GM21529 (cell line): ENCODE measurements around the gene SETD7.
"Not testable (repeated sequence)": the region's sequence is repeated elsewhere in the genome, so short reads cannot be mapped to it uniquely, and the experiment has no call there.

Experiments
- ATAC-seq: cut with Tn5 transposase; IDR thresholded peaks from one replicate; pipeline ENCODE4 v1.9.1; 2021; ENCODE audit not compliant: unreplicated experiment

The SETD7 gene

DNA sequence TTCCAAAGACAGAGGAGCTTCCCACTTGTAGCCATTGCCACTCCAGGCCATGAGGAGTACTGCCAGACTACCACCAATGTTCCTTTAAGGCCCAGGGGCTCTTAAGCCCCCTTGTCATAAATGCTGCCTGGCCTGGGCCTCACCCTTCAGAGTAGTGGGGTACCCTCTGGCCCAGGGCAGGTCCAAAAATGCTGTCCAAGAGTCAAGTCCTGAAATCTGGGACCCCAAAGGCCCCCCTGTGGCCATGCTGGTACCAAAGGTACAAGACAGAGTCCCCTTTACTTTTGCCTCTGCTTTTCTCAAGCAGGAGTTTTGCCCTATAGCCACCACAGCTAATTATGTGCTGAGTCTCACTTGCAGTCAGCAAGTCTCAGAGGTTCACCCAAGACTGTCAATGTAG, 85.7 kb downstream of the SETD7 start:
- ATAC-seq: no peak

DNA sequence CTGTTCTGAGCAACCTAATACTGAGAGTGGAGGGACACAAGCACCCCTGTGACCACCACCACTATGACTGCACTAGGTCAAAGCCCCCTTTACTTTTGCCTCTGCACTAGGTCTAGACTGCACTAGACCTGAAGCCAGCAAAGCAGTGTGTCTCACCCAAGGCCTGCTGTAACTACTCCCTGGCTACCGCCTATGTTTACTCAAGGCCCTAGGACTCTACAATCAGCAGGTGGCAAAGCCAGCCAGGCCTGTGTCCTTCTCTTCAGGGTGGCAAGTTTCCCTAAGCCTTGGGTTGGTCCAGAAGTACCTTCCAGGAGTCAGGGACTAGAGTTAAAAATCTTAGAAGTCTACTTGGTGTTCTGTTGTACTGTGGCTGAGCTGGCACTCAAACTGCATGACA, 86.2 kb downstream of the SETD7 start:
- ATAC-seq: no peak

DNA sequence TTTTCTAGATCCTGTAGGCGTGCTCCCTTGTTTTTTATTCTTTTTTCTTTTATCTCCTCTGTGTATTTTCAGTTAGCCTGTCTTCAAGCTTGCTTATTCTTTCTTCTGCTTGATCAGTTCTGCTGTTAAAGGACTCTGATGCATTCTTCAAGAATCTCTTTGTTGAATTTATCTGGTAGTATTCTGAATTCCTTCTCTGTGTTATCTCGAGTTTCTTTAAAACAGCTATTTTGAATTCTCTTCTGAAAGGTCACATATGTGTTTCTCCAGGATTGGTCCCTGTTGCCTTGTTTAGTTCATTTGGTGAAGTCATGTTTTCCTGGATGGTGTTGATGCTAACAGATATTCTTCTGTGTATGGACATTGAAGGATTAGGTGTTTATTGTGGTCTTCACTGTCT, 86.8 kb downstream of the SETD7 start:
- ATAC-seq: no peak

DNA sequence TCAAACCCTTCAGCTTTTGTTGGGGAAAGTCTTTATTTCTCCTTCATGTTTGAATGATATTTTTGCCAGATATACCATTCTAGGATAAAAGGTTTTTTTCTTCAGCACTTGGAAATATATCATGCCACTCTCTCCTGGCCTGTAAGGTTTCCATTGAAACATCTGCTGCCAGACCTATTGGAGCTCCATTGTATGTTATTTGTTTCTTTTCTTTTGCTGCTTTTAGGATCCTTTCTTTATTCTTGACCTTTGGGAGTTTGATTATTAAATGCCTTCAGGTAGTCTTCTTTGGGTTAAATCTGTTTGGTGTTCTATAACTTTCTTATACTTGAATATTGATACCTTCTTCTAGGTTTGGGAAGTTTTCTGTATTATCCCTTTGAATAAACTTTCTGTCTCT, 87.3 kb downstream of the SETD7 start:
- not testable (repeated sequence) for ATAC-seq

DNA sequence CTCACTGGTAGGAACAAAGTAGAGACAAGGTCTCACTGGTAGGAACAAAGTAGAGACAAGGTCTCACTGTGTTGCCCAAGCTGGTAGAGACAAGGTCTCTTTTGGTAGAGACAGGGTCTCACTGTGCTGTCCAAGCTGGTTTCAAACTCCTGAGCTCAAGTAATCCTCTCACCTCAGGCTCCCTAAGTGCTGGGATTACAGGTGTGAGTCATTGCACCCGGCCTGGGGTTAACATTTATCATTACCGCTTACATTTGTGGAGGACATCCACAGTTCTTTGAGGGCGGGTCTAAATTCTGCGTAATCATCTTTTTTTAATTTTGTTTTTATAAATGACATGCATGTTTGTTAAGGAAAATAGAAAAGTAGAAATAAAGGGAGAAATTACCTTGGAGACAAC, 90.1 kb downstream of the SETD7 start:
- no peak for ATAC-seq

DNA sequence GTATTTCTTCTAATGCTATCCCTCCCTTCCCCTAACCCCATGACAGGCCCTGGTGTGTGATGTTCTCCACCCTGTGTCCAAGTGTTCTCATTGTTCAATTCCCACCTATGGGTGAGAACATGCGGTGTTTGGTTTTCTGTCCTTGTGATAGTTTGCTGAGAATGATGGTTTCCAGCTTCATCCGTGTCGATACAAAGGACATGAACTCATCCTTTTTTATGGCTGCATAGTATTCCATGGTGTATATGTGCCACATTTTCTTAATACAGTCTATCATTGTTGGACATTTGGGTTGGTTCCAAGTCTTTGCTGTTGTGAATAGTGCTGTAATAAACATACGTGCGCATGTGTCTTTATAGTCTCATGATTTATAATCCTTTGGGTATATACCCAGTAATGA, 91.5 kb downstream of the SETD7 start:
- not testable (repeated sequence) for ATAC-seq

DNA sequence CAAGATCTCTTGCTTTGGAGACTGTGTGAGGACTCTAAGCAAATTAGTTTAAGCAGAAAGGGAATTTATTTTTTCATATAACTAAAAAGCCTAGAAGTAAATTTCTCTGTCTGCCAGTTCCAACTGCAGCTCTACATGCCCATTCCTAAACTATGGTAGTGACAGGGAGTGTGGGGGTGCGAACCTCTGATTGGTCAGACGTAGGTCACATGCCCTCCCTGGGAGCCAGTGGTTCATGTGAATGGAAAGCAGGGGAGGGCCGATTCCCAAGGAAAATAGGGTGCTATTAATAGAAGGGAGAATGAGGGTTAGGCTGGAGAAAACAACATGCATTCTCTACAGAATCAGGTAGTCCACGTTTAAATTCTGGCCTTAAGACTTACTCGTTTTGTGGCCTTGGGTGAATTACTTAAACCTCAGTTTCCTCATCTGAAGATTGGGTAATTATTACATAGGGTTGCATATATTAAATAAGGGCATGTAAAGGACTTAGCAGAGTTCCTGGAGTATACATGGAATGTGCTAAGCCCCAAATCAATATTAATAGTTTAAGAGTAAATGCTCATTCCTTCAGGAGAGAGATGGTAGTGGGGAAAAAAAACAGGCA, 94.9 kb downstream of the SETD7 start:
- ATAC-seq: no peak

DNA sequence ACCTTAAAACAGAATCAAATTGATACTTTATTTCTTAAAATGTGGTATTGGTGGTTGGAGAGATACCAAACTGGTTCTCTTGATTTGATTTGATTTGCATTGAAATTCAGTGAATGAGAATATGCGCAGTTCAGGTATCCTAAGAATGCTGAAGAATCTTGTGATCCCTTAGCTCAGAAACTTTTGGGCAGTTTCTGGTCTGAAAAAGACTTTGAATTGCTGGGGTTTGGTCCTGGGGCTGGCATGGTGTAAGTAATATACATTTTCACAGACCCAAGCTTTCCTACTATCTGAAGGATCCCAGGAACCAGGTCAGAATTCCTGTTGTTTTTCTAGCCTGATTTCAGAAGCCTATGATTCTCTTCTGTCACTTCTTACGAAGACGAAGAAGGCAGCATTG, 95.5 kb downstream of the SETD7 start:
- no peak for ATAC-seq

DNA sequence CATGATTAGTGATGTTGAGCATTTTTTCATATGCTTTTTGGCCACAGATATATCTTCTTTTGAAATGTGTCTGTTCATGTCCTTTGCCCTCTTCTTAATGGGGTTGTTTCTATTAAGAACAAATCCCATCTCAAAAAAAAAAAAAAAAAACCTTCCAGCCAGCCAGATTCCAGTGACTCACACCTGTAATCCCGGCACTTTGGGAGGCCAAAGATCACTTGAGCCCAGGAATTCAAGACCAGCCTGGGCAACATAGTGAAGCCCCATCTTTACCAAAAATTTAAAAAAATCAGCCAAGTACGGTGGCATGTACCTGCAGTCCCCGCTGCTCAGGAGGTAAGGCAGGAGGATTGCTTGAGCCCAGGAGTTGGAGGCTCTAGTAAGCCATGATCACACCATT, 97.0 kb downstream of the SETD7 start:
- no peak for ATAC-seq

DNA sequence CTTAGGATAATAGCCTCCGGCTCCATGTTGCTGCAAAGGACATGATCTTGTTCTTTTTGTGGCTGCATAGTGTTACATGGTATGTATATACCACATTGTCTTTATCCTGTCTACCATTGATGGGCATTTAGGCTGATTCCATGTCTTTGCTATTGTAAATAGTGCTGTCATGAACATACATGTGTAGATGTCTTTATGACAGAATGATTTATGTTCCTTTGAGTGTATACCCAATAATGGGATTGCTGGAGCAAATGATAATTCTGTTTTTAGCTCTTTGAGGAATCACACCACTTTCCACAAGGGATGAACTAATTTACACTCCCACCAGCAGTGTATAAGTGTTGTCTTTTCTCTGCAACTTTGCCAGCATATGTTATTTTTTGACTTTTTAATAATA, 97.5 kb downstream of the SETD7 start:
- ATAC-seq: no peak

DNA sequence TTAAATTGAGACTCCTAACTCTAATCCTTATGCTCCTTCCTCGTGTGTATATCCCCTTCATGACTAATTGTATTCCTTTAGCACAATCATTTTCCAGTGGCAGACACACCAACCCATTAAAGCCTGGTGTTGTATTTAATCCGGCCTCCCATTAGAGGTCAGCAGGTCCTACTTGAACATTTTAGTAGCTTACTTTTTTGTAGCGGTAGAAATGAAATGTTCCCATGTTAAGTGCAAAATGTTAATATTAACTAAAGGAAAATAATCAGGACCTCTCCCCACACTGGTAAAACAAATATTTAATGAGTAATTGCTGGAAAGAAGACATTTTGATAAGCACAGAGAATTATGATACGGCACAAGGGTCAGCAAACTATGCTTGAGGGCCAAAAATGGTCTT, 98.7 kb downstream of the SETD7 start:
- ATAC-seq: no peak

DNA sequence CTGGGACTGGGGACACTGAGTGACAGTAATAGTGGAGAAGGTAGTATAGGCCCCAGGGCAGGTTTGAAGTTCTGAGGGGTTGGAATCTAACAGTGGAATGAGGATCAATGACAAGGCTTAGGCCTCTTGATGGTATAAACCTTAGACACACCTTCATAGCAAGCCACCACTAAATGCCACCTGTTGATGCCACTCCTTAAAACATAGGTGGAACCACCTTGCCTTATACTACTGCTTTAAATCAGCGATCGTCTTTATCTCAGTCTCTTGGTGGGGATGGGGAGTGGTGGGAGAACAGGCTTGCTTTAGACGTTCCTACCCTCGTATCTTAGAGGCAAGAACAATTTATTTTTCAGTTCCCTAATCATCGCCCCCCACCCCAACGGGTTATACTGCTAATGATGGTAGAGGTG, 100.9 kb downstream of the SETD7 start:
- no peak for ATAC-seq

DNA sequence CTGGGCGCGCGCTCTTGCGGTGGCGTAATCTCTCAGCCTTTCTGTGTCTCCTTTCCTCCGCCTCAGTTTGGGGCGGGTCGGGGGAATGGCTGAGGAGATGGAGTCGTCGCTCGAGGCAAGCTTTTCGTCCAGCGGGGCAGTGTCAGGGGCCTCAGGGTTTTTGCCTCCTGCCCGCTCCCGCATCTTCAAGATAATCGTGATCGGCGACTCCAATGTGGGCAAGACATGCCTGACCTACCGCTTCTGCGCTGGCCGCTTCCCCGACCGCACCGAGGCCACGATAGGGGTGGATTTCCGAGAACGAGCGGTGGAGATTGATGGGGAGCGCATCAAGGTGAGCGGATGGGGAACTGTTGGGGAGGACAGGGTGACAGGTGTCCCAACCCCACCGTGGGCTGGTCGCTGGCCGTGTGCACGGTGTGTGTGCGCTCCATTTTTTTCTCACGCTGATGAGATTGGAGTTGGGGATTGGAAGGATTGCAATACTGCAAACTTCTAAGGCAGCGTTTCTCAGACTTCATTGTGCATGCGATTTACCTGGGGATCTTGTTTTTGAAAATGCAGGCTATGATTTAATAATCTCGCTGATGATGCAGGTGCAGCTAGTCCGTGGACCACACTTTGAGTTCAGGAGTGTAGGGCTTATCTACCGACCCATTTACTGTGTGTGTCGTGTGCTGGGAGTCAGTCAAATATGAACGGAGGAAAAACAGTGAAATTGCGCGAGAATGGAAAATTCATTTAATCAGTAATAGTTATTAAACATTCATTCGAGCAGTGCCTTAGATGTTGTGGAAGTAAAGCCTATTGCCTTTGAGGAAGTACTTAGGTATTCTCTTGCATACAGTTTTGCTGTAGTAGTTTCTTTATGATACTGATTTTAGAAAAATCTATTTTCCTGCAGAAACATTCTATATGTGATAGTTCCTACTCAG, 101.6 kb downstream of the SETD7 start, which contains the start of gene RAB33B:
RAB33B (plus strand) TSS at position 11 of the 935 bp plus-strand sequence; CDS start at position 86, 75 bp downstream.
- ATAC-seq: peak; percentile 9

DNA sequence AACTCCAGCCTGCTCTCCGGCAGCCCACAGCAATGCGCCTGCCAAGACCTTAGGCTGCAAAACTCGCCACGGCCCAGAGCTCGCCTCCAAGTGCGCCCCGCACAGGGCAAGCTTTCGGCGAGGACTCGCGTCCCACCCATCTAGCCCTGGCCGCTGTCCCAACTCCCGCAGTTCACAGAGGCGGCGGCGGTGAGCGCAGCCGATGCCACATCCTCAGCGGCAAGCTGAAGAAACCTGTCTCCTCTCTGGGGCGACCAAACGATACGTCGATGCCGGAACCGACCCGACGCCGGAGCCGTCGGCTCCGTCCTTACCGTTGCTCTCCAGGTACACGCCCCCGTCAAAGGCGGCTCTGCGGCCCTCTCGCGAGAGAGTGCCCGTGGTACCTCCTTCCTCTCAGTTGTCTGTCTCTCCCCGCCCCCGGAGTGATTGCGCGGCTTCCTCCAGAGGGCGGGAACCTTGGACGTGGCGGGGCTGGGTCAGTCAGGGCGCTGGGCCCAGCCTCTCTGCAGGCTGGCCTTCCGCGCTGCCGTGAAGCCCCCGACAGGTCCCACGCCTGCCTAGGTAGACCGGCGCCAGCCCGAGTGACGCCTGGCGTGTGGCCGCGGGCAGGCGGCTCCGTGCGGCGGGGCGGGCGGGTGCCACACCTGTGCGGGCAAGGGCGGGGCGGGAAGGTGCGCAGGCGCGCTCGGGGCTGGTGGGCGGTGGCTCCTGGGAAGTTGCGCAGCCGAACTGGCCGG, 102.5 kb downstream of the SETD7 start:
- peak; percentile 87 for ATAC-seq

DNA sequence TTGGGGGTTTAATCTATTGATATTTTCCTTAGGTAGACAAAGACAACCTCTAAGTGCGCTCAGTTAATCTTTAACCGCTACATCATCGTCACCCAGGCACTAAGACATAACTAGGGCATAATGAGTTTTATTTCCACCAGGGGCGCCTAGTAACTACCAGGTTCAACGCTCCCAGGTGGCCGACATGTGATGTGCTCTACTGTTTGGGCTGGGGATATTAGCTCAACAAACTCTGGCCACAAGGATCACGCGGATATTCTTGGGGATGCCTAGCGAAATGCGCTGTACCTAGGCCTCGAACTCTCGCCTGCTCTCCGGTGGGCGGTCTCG, 103.0 kb downstream of the SETD7 start:
- ATAC-seq: peak; percentile 48

DNA sequence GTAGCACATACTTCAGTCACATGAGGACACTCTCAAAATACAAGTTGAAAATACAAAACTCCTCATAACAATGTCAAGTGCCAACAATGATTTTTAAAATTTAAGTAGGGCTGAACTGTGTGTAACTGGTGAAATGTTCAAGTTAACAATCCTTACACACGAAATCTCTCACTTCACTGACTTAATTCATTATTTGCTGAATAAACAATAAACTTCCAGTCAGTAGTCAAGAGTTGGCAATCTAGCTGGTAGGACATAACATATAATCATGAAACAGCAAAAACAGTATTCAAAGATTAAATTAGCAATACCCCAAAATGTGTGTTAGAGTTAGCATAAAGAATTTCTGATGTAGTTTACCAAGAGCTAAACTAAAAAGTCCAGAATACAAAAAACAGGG, 104.0 kb downstream of the SETD7 start:
- no peak for ATAC-seq

DNA sequence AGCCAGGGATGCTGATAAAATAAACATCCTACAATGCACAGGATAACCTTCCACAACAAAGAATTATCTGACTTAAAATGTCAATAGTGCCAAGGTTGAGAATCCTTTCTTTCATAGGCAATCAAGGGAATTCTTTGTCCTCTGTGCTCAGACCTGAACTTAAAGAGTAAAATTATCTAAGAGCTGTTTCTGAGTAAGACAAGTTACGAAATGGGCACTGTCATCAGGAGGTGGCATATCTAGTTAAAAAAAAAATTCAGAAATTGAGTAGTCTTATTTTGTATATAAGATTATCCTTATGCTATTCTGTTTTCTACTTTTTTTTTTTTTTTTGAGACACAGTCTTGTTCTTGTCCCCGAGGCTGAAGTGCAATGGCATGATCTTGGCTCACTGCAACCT, 105.4 kb downstream of the SETD7 start:
- no peak for ATAC-seq

DNA sequence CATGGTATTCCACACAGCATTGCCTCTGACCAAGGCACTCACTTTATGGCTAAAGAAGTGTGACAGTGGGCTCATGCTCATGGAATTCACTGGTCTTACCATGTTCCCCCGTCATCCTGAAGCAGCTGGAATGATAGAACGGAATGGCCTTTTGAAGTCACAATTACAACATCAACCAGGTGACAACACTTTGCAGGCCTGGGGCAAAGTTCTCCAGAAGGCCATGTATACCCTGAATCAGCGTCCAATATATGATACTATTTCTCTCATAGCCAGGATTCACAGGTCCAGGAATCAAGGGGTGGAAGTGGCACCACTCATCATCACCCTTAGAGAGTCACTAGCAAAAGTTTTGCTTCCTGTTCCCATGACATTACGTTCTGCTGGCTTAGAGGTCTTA, 108.9 kb downstream of the SETD7 start:
- not testable (repeated sequence) for ATAC-seq
